ES-I3 (cell line): ENCODE measurements around the gene OR2L13.

Experiments used
- H3K36me3 ChIP-seq: 2 replicates; pipeline ENCODE4 v1.6.1; 2013; ENCODE audit warnings: mild to moderate bottlenecking, low read length, control low read depth, moderate library complexity; ENCODE audit not compliant: insufficient read depth
- H3K4me1 ChIP-seq: 2 replicates; pipeline ENCODE4 v1.6.1; 2013; ENCODE audit warnings: mild to moderate bottlenecking, control low read depth, low read length; ENCODE audit not compliant: insufficient read depth
- H3K9ac ChIP-seq: 2 replicates; pipeline ENCODE4 v1.6.1; 2013; ENCODE audit warnings: low read depth, mild to moderate bottlenecking, low read length, moderate library complexity
- H3K9me3 ChIP-seq: 2 replicates; pipeline ENCODE4 v1.6.1; 2013; ENCODE audit warnings: mild to moderate bottlenecking, low read length, moderate library complexity; ENCODE audit not compliant: control insufficient read depth, insufficient read depth

OR2L13 gene

GRCh38 chr1:248140846-248141245, 45.9 kb downstream of the OR2L13 start:
- Histone ChIP-seq H3K4me1 (no peaks in the 10 kb centered on the region), H3K9ac (no peak overlapping the region), H3K9me3 (no peaks in the 10 kb centered on the region), H3K36me3 (no peaks in the 10 kb centered on the region)

DNA sequence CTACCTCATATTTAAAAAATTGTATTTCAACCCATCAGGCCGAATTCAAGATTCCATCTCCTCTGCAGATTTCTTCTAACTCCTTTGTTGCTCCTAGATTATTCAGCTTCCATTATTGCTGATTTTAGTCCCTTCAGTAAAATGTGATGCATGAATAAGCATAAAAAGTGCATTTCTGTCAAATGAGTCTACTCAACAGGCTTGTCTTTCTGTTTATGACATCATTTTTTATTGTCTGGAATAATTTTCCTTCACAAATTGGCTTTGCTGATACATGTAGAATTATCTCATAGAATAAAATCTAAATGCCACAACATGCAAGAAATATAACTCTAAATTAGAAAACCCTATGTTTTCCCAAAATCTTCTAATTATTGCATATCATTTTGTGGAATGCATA, 48.3 kb downstream of the OR2L13 start:
- H3K36me3 ChIP-seq, result no peaks in the 10 kb centered on the region
- no peaks in the 10 kb centered on the region for H3K9me3 ChIP-seq
- H3K4me1 ChIP-seq, result no peaks in the 10 kb centered on the region
- no peak overlapping the region for H3K9ac ChIP-seq

DNA sequence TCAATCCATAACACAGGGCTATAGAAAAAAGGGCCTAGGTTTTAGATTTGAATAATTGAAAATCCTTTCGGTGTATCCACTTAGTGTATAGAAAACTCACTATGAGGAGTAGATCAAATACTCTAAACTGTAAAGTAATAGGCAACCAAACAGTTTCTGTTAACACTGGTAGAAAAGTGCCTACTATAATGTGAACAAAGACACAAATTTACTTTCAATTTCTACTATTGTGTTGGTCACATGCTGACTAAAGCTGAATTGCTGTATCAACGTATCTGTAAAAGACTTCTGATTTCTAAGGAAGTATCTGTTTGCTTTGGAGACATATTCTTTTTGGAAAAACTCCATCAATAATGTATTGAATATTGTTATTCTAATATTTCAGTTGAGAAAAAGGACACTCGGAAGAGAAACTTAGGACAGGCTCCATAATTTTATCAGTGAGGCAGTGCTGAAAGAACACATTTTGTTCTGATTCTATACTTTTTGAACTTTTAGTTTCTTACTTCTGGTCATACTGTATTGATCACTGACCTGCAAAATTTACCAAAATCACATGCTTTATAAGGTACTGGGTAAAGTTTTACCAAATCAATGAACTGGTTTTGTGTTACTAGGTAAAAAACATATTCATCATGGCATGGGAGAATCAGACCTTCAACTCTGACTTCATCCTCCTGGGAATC, 49.7 kb downstream of the OR2L13 start, which contains the start of gene OR2M5:
Gene OR2M5 (plus strand): TSS at position 636 of the 686 bp plus-strand sequence. CDS start 0 bp downstream, at position 636.
- H3K9me3 ChIP-seq, result no peaks in the 10 kb centered on the region
- H3K36me3 ChIP-seq, result no peaks in the 10 kb centered on the region
- H3K9ac ChIP-seq, result no peak within 1 kb of the TSS
- no peaks in the 10 kb centered on the region for H3K4me1 ChIP-seq
